Breast epithelium (tissue), 3 donors: Measurements from ENCODE around the gene NPHP4.

Experiments
- CTCF ChIP-seq, 3 donors: fragments of 450-650 bp; IDR thresholded peaks; one replicate each; pipeline ENCODE4 v1.5.1; 2016 to 2017; ENCODE audit warnings: antibody characterized with exemption in 3 of 3, mild to moderate bottlenecking in 3 of 3, moderate library complexity in 3 of 3
- POLR2A ChIP-seq: fragments of 450-650 bp; IDR thresholded peaks from one replicate; pipeline ENCODE4 v1.6.1; 2016; ENCODE audit warnings: antibody characterized with exemption, mild to moderate bottlenecking, moderate library complexity
- POLR2AphosphoS5 ChIP-seq, 3 donors: sonication (generic); formaldehyde crosslinking; IDR thresholded peaks; one replicate each; pipeline ENCODE4 v1.6.1; 2017; ENCODE audit warnings: antibody characterized with exemption in 3 of 3

- no peak for TF ChIP-seq CTCF (IDR thresholded peaks at IDR 0.05)
- TF ChIP-seq POLR2A, result no peak
- TF ChIP-seq POLR2AphosphoS5 (IDR thresholded peaks at IDR 0.05), result no peak
Measured at GRCh38 chr1:5835179-5835562, 157.1 kb downstream of the NPHP4 start.
